IPS-NIHi7 (cell line): ENCODE data around the gene CD7.

ENCODE experiments used
- DNase-seq: peaks from one replicate; pipeline ENCODE4 v3.0.0; 2012; ENCODE audit warnings: mixed read lengths; ENCODE audit errors: extremely low spot score

The CD7 gene

DNA sequence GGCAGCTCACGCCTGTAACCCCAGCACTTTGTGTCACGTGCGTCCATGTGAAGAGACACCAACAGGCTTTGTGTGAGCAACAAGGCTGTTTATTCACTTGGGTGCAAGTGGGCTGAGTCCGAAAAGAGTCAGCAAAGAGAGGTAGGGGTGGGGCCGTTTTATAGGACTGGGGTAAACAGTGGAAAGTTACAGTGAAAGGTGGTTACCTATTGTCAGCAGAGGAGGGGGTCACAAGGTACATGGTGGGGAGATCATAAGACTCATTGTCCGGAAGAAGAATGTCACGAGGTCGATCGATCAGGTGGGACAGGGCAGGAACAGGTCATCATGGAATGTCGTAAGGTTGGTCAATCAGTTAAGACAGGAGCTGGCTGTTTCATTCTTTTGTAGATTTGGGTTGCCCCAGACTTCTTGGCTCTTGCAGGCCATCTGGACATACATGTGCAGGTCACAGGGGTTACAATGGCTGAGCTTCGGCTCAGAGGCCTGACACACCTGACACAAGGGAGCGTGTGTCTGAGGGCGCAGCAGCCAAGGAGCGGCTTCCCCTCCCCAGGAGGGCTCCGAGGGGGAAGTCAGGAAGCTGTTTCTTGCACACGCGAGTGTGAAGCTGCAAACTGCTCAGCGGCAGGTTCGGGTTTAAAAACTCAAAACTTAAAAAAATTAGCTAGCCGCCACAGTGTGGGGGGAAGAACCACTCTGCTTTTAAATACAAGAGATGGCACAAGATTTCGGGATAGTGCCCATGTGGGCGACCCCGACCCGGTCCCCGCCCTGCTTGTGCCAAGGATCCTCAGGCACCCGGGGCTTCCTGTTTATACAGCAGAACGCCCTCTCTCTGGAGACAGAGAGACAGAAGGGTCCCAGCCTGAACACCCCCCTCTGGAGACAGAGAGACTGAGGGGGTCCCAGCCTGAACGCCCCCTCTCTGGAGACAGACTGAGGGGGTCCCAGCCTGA, 29.2 kb upstream of the CD7 start:
- DNase-seq: no peak

DNA sequence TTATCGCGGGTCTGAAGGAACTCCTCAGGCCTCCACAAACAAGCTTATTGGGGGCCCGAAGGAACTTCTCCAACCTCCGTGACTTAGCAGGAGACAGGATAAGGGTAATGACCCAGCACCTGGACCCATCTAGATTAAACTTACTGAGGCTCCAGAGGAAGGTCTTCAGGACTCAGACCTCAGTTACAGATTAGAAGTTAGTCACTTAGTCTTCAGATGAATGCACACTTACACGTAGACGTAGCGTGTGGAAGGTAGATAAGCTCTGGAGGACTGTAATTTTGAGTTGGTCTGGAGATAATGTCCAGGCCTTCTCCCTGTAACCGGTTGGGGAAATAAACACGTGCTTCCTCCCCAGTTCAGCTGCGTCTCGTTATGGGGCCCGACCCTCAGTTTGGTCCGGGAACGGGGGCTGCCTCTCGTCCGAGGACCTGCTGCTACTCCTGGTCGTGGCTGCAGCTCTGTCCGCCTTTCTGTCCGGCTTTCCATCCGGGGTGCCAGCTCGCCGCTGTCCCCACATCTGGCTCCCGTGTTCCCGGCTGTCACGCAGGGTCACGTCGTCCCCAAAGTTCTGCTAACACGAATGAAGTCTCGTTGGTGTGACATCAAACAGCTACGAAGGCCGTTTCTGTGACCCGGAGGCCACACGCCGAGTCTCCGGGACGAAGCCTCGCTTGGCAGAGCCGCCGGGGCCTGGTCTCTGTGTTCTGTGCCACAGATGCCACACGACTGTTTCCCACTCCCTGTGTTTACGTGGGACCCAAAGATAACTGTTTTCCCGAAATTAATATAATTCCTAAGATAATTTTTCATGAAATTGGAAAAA, 28.0 kb upstream of the CD7 start:
- DNase-seq: no peak

DNA sequence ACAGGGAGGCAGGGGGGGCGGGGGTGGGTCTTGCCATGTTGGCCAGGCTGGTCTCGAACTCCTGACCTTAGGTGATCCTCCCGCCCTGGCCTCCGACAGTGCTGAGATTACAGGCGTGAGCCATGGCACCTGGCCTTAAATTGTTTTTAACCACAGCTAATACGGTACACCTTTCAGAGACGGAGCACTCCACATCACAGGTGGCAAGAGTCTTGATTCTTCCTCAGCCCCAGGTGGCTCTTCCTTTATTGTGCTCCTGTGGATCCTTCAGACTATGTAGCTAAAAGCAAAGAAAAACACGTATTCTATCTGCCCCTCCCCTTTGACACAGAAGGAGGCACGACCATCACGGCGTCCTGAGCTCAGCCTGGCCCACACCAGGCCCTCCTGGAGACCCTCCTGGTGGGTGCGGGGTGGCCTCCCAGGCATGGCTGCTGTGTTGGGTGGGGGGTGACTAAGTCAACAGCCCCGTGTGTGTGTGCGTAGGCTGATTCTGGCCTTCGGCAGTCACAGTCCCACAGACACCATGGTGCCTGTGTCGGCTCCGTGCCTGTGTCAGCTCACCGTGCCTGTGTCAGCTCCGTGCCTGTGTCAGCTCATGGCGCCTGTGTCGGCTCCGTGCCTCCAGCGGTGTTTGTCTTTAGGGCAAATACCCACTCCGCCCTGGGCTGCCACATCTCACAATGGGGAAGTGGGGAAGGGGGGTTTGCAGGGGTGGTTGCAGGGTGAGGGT, 26.9 kb upstream of the CD7 start:
- DNase-seq: no peak

DNA sequence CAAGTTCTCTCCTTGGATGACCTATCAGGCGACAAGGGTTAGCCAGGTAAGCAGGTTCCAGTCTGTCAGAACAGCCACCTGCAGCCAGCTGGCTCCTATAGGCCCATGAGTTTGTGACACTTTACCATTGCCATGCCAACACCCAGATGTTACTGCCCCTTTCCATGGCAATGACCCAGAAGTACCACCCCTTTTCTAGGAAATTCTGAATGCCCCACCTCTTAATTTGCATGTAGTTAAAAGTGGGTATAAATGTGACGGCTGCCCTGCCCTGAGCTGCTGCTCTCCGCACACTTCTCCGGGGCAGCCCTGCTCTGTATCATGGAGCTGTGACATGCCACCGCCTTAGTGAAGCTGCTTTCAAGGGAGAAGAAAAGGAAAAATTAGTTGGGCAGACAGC, 26.2 kb upstream of the CD7 start:
- DNase-seq: no peak

DNA sequence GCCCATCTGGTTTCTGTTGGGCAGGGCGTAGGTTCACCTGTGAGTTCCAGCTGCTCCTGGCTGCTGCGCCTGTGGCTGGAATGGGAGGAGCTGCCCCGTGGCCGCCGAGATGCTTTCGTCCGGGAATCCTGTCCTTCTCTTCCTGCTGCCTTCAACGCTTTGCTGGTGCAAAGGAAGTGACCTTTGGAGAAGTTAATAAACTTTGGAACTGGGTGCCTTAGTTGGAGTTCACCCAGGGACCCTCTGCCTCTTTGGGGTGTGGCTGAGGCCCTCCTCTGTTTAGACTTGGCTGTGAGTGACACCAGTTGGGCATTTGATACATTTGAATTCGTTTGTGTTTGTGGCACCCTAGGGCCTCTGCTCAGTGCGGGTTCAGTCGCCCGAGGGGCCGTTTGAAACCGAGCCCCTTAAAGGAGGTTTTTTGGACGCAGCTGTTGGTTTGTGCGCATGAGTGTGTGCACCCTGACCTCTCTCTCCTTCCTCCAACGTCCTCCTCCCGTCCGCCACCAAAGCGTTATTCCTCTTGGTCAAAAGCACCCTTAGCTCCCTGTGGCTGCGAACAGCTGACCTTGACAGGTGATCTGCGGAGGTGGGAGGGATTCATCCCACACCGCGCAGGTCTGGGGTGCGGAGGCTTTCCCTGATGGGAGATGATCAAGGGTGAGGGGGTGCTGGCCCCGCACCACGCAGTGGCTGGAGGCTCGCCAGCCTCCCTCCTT, 25.1 kb upstream of the CD7 start:
- no peak for DNase-seq

DNA sequence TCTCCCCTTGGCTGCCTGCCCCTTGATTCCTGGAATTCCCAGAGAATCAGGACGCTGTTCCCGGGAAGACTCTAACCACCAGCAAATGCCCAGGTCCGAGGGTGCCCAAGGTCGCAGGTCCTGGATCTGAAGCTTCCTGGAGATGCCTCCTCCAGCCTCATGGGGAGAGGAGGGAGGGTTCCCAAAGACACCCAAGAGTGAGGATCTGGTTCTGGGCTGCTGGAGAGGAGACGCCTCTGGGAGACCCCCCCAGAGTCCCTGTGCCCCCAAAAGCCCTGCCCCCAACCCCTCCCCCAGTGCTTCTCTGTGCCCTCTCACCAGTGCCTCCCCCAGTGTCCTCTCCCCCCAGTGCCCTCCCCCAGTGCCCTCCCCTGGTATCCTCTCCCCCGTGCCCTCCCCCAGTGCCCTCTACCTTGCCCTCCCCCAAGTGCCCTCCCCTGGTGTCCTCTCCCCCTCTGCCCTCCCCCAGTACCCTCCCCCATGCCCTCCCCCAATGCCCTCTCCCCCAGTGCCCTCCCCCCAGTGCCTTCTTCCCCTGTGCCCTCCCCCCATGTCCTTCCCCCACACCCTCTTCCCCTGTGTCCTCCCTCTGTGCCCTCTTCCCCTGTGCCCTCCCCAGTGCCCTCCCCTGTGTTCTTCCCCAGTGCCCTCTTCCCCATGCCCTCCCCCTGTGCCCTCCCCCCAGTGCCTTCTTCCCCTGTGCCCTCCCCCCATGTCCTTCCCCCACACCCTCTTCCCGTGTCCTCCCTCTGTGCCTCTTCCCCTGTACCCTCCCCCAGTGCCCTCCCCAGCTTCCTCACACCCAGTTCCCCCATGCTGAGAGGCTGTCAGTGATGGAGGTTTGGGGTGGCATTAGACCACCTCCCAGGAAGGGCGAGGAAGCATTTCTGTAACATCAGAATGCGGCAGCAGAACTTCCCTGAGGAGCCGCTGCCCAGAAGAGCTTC, 22.5 kb upstream of the CD7 start:
- DNase-seq: no peak

DNA sequence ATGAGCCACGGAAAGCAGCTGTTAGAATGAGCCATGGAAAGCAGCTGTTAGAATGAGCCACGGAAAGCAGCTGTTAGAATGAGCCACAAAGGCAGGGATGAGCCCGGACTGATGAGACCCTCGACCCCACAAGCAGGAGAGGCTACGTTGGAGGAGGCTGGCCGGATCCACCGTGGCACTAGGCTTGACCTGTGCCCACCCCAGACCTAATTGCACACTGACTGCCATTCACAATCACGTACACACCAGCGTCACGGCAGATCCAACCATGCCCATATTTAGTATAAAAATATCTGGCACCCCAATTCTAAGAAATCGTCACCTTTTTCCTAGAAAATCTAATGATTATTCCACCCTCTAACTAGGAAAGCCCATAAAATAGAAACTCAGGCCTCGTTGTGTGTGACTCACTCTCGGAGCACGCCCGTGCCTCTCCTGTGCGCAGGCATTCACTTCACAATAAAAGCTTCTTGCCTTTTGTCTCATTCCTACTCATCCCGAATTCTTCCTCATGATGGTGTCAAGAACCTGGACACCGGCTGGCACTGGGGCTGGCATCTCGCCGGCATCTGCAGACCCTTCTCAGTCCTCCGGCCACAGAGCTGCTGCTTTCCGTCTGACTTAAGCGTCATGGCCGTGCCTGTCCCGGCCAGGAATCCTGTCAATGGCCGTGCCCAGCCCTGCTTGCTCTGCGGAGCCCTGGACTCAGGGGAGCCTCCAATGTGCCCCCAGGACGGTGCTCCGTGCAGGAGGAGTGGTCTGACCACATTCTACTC, 21.6 kb upstream of the CD7 start:
- DNase-seq: no peak

DNA sequence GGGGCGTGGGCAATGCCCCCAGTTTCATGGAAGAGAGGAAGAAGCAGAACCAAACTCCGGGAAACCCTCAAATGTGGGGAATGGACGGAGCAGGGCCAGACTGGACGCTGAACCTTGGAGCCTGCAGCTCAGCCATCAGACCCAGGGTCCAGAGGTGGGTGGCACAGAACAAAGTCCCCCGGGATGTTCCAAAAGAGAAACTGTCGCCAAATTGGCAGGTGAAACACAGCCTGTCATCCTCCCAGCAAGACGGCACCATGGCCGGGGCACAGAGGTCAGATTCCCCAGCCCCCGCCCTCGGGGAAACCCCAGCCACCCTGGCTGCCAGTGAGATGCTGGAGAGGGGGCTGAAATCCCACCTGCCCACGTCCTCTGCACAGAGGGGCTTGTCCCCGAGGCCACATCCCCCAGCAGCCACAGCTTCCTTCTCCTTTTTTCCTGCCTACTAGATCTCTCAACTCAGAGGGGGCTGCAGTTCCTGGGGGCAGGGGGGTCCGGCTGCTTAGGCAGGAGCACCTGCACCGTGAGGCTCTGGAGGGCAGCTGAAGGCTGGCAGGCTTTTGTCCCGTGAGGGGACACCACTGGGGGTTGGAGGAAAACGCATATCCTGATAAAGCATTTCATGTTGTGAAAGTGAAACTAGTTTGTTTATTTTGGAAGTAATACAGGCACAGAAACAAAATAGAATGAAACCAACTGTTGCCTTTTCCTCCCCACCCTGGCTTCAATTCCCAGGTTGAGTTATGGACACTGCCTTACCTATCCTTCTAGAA, 17.4 kb upstream of the CD7 start:
- no peak for DNase-seq

DNA sequence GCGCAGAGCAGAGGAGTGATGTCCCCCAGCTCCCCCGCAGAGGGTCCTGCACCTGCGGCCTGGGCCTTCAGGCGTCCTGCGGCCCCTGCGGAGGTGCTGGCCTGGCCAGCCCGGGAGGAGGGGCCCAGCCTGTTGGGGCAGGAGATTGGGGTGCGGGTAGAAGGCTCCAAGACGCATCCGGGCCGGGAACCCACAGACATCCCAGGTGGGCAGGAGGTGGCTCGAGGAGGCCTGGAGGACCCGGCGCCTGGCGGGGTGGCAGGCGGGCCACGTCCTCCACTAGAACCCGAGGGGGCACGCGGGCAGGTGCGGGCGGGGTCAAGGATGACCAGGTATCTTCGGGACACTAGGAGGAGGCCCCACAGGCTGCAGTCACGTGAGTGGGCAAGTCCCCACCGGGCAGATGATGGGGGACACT, 16.8 kb upstream of the CD7 start:
- DNase-seq: no peak

DNA sequence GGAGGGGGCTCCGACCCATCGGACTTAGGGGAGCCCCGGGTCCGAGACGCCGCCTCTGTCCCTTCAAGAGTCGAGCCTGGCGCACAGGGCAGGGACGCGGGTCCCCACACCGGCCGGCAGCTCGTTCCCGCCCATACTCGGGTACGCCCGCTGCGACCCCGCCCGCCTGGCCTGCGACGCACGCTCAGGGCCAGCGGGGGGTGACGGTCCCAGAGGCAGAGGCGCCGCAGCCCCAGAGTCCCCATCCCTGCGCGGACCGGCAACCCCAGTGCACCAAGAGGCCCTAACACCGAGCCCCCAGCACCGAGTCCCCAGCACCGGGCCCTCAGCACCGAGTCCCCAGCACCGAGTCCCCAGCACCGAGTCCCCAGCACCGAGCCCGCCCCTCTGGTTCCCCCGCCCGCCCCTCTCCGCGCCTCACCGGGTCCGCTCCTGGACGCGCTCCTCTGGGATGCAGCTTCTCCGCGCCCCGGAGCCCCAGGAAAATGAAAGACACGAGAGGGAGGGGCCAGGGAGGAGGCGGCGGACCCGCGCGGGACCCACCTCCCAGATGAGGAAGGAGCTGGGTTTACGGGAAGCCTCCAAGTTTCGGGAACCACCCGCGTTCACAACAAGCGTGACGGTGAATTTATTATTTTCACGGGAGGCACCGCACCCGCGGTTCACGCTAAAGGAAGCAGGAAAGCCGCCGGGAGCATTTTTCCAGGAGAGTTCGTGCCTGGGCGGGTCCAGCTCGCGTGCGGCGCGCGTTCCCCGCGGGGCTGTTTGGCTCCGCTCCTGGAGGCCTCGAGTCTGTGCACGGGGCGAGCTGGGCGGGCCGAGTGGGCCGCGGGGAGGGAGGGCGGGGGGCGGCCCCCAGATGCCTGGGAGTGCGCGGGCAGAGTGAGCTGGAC, 16.1 kb upstream of the CD7 start, which contains the start of gene SECTM1:
SECTM1 (minus strand) TSS at position 488 of the 893 bp plus-strand sequence. CDS start 6,526 bp downstream, outside the sequence.
- no peak for DNase-seq

DNA sequence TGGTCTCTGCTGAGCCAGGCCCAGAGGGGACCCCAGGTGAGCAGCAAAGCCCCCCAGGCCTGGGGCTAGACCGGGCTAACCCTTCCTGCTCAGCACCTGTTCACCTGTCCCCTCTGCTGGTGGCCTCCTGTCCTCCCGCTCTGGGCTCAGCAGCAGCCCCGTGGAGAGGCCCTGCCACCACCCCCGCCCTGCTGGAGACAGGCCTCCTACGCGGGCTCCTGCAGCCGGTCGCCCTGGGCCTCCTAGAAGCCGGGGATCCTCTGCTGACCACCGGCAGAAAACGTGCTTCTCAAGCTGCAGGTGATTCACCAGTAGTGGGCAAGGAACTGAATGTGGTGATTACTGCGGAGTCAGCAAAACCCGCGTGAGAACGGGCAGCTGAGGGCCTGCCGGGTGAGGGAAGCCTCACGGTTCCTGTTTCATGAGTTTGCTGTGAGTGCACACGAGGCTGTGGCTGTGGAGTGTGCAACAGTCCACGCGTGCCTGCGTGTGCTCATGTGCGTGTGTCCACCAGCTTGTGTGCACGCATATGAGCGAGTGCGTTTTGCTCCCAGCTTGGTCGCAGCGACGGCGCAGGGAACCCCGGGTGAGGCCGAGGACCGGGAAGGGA, 15.4 kb upstream of the CD7 start:
- DNase-seq: no peak

DNA sequence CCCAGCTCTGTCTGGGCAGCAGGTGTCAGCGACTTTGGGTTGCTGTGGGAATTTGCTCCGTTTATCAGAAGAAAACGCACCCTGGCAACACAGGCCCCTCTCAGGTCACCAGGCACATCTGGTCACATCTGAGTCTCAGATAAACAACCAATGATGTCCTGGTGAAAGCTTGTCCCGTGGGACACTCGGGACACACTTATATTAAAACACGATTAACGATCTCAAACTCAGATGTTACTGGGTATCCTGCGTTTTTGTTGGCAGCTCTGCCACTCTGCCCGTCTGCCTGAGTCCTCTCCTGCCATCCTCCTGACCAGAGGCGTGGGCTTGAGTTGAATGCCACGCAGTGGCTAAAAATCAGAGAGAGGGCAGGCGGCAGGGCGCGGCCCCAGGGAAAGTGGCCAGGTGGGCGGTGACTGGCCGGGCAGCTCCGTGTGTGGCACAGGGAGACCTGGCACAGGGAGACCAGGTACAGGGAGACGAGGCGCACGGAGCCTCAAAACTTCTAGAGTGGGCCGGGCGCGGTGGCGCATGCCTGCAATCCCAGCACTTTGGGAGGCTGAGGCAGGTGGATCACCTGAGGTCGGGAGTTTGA, 14.0 kb upstream of the CD7 start:
- no peak for DNase-seq

DNA sequence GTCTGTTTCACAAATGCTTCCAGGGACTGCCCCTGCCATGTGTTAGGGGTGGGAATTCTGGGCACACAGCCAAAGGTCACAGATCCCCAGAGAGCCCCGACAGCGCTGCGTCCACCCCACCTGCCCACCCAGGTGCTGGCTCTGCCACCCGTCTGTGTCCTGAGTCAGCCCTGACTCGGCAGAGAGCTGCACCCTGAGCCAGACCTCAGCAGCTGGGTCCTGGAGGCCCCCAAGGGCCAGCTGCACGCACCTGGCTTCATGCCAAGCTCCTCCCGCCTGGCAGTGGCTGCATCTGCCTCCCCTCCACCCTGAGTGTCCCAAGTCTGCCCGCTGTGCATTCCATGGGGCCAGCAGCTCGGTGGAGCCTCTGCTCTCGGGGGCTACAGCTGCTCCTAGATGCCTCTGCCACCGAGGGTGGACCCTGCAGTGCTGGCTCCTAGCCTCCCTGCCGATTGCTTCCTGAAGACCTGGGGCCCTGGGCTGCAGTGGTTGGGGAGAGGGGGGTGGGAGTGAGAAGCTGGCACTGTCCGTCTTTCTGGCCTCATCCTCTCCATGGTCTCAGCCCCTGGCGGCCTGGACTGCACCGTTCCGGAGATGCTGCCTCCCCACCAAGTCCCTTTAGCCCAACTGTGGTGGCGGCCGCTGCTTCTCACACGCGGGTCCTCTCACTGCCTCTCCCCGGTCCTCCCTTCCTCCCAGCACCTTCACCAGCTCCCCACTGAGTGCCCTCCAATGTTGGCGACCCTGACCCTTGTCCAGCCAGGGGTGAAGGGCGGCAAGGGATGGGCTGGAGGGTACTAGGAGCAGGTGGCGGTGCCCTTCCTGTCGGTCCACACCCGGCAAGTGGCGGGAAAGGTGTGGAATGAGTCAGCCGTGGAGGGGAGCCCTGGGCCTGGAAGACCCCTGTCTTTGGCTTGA, 13.2 kb upstream of the CD7 start:
- DNase-seq: no peak

DNA sequence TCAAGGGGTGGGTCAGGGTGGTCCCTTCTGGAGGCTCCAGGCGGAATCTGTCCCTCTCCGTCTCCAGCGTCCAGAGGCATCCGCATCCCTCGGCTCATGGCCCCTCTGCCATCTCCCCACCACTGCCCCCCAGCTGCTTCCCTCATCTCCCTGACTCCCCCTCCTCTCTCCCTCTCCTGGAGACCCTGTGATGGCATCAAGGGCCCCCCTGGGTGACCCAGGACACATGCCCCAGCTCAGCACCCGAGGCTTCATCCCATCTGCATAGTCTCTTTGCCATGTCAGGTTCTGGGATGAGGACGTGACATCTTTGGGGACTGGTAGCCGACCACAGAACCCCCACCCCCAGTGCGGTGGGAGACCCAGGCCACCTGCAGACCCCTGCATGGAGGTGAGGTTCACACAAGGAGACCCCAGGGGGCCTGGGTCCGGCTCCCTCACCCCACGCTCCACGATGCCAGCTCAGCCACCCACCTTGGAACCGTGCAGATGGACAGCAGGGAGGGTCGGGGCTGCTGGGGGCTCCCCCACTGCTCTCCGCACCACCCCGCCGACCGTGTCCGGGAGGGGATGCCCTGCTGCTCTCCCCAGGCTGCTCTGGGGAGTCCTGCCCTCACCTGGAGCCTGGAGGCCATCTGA, 12.4 kb upstream of the CD7 start:
- no peak for DNase-seq

DNA sequence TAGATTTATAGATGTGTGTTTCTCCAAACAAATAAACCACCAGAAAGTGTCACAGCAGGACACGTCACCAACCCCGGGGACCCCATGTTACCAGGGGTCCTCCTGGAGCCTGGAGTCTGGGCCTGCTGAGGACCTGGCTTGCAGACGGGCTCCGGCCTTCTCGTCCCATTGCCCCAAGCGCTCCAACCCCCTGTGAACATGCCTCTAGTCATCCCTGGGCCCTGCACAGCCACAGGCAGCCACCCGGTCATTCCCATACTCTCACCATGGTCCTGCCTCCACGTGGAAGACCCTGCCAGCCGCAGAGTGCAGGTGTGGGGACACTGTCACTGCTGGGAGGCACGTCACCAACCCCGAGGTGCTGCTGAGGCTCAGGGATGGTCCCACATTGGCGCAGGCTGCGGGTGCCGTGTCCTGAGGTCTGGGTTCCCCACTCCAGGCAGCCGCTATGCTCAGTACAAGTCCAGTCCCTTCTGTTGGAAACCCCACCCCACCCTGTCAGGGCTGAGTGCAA, 11.6 kb upstream of the CD7 start:
- DNase-seq: no peak
